HEK293 (cell line): Measurements from ENCODE around the gene CAV1.

Source experiments
- CTCF ChIA-PET: fragments of 350-600 bp; formaldehyde crosslinking; extraction: SDS; loops from one replicate; lab custom pipeline; 2021; ENCODE audit warnings: antibody characterized with exemption; lab: Yijun Ruan, JAX
- POLR2A ChIA-PET: fragments of 300-600 bp; formaldehyde crosslinking; extraction: SDS; loops from one replicate; lab custom pipeline; 2020; ENCODE audit warnings: antibody characterized with exemption, inconsistent platforms; lab: Yijun Ruan, JAX
- H3K27ac ChIP-seq: fragments of 200-500 bp; sonication (Bioruptor generic); 2 replicates; pipeline ENCODE4 v1.5.1; 2014; ENCODE audit warnings: low read depth, low read length, control low read depth, inconsistent platforms; ENCODE audit errors: extremely low read depth
- H3K36me3 ChIP-seq, 2 experiments: fragments of 200-500 bp in 1 of 2; sonication (Bioruptor generic) in 1 of 2; 1 replicate in 1 of 2; 2 replicates in 1 of 2; pipeline ENCODE4 v1.5.1; 2014 to 2017; ENCODE audit warnings: inconsistent platforms in 2 of 2, low read length in 2 of 2; ENCODE audit not compliant: control insufficient read depth in 2 of 2, insufficient read depth in 1 of 2
- H3K4me1 ChIP-seq: fragments of 200-500 bp; sonication (Bioruptor generic); 2 replicates; pipeline ENCODE4 v1.5.1; 2014; ENCODE audit warnings: mild to moderate bottlenecking, low read length, inconsistent platforms; ENCODE audit not compliant: control insufficient read depth, insufficient read depth
- H3K4me3 ChIP-seq: 2 replicates; pipeline ENCODE4 v1.5.1; 2011; ENCODE audit warnings: low read depth, mild to moderate bottlenecking, control low read depth, low read length, moderate library complexity
- H3K9me3 ChIP-seq: fragments of 200-500 bp; sonication (Bioruptor generic); 2 replicates; pipeline ENCODE4 v1.5.1; 2014; ENCODE audit warnings: low read depth, low read length, inconsistent platforms; ENCODE audit not compliant: control insufficient read depth, insufficient read depth
- HOXC10 ChIP-seq: sonication (generic); formaldehyde crosslinking; IDR thresholded peaks from 2 replicates; pipeline ENCODE4 v1.8.1; 2023; ENCODE audit warnings: mild to moderate bottlenecking, missing genetic modification reagents
- HOXD13 ChIP-seq: sonication (generic); formaldehyde crosslinking; IDR thresholded peaks from 2 replicates; pipeline ENCODE4 v1.8.0; 2022; ENCODE audit warnings: missing genetic modification reagents, borderline replicate concordance
- KLF10 ChIP-seq: fragments of 450-650 bp; IDR thresholded peaks from 2 replicates; pipeline ENCODE4 v1.5.1; 2018; ENCODE audit warnings: missing biosample characterization, mild to moderate bottlenecking, missing genetic modification characterization
- OVOL3 ChIP-seq: fragments of 450-650 bp; formaldehyde crosslinking; IDR thresholded peaks from 2 replicates; pipeline ENCODE4 v1.5.1; 2016; ENCODE audit warnings: missing biosample characterization, missing genetic modification characterization
- ZFP3 ChIP-seq: fragments of 450-650 bp; formaldehyde crosslinking; IDR thresholded peaks from 2 replicates; pipeline ENCODE4 v1.5.1; 2016; ENCODE audit warnings: low read depth, missing biosample characterization, missing genetic modification characterization
- ZNF10 ChIP-seq: fragments of 450-650 bp; formaldehyde crosslinking; IDR thresholded peaks from 2 replicates; pipeline ENCODE4 v1.5.1; 2017; ENCODE audit warnings: missing biosample characterization, missing genetic modification characterization
- ZNF114 ChIP-seq: fragments of 450-650 bp; formaldehyde crosslinking; IDR thresholded peaks from 2 replicates; pipeline ENCODE4 v1.5.0; 2017; ENCODE audit warnings: missing biosample characterization, missing genetic modification characterization
- ZNF132 ChIP-seq: fragments of 450-650 bp; formaldehyde crosslinking; IDR thresholded peaks from 2 replicates; pipeline ENCODE4 v1.5.1; 2017; ENCODE audit warnings: missing biosample characterization, missing genetic modification characterization, borderline replicate concordance
- ZNF140 ChIP-seq: fragments of 450-650 bp; formaldehyde crosslinking; IDR thresholded peaks from 2 replicates; pipeline ENCODE4 v1.5.1; 2016; ENCODE audit warnings: missing biosample characterization, missing genetic modification characterization
- ZNF169 ChIP-seq: fragments of 450-650 bp; formaldehyde crosslinking; IDR thresholded peaks from 2 replicates; pipeline ENCODE4 v1.5.1; 2016; ENCODE audit warnings: missing biosample characterization, missing genetic modification characterization
- ZNF174 ChIP-seq: fragments of 450-650 bp; formaldehyde crosslinking; IDR thresholded peaks from 2 replicates; pipeline ENCODE4 v1.5.0; 2017; ENCODE audit warnings: missing biosample characterization, mild to moderate bottlenecking, missing genetic modification characterization
- ZNF202 ChIP-seq: fragments of 450-650 bp; formaldehyde crosslinking; IDR thresholded peaks from 2 replicates; pipeline ENCODE4 v1.5.1; 2016; ENCODE audit warnings: missing biosample characterization, missing genetic modification characterization, borderline replicate concordance
- ZNF302 ChIP-seq: fragments of 450-650 bp; formaldehyde crosslinking; IDR thresholded peaks from 2 replicates; pipeline ENCODE4 v1.5.1; 2016; ENCODE audit warnings: missing biosample characterization, missing genetic modification characterization, low read depth
- ZNF394 ChIP-seq: fragments of 450-650 bp; formaldehyde crosslinking; IDR thresholded peaks from 2 replicates; pipeline ENCODE4 v1.5.1; 2016; ENCODE audit warnings: missing biosample characterization, missing genetic modification characterization, mild to moderate bottlenecking, moderate library complexity, borderline replicate concordance
- ZSCAN23 ChIP-seq: fragments of 450-650 bp; formaldehyde crosslinking; IDR thresholded peaks from 2 replicates; pipeline ENCODE4 v1.5.1; 2016; ENCODE audit warnings: missing biosample characterization, missing genetic modification characterization
- TF ChIP-seq, protein P1 (sequence below): fragments of 450-650 bp; formaldehyde crosslinking; IDR thresholded peaks from 2 replicates; pipeline ENCODE4 v1.5.1; 2016; ENCODE audit warnings: missing biosample characterization, missing genetic modification characterization
- TF ChIP-seq, protein P2 (sequence below): fragments of 450-650 bp; formaldehyde crosslinking; IDR thresholded peaks from 2 replicates; pipeline ENCODE4 v1.5.1; 2016; ENCODE audit warnings: missing biosample characterization, missing genetic modification characterization
- TF ChIP-seq, protein P3 (sequence below): fragments of 450-650 bp; formaldehyde crosslinking; IDR thresholded peaks from 2 replicates; pipeline ENCODE4 v1.5.1; 2016; ENCODE audit warnings: missing biosample characterization, missing genetic modification characterization
- TF ChIP-seq, protein P4 (sequence below): fragments of 450-650 bp; formaldehyde crosslinking; IDR thresholded peaks from 2 replicates; pipeline ENCODE4 v1.5.1; 2016; ENCODE audit warnings: missing biosample characterization, missing genetic modification characterization

CAV1 gene

DNA sequence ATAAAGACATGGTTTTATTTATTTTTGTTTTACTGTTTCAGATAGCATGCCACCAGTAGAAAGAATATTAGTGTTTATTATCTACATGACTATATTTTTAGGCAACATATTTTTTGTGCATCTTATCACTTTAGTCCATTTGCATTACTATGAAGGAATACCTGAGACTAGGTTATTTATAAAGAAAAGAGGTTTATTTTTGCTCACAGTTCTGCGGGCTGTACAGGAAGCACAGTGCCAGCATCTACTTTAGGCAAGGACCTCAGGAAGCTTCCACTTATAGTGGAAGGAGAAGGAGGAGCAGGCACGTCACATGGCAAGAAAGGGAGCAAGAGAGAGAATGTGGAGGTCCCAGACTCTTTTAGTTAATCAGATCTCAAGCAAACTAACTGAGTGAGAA lies 19.6 kb upstream of the CAV1 start:
- TF ChIP-seq ZFP3 (tag by site-specific recombination): no peak
- no peak for TF ChIP-seq ZNF174 (tag by site-specific recombination)
- TF ChIP-seq ZNF394: no peak
- no peak for TF ChIP-seq ZSCAN23
- no peak for TF ChIP-seq ZNF140 (tag by site-specific recombination)
- no peak for TF ChIP-seq ZNF169 (tag by site-specific recombination)
- TF ChIP-seq, protein P1, sequence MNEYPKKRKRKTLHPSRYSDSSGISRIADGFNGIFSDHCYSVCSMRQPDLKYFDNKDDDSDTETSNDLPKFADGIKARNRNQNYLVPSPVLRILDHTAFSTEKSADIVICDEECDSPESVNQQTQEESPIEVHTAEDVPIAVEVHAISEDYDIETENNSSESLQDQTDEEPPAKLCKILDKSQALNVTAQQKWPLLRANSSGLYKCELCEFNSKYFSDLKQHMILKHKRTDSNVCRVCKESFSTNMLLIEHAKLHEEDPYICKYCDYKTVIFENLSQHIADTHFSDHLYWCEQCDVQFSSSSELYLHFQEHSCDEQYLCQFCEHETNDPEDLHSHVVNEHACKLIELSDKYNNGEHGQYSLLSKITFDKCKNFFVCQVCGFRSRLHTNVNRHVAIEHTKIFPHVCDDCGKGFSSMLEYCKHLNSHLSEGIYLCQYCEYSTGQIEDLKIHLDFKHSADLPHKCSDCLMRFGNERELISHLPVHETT (tag by site-specific recombination): no peak
- no peak for TF ChIP-seq ZNF114
- TF ChIP-seq, protein P2, sequence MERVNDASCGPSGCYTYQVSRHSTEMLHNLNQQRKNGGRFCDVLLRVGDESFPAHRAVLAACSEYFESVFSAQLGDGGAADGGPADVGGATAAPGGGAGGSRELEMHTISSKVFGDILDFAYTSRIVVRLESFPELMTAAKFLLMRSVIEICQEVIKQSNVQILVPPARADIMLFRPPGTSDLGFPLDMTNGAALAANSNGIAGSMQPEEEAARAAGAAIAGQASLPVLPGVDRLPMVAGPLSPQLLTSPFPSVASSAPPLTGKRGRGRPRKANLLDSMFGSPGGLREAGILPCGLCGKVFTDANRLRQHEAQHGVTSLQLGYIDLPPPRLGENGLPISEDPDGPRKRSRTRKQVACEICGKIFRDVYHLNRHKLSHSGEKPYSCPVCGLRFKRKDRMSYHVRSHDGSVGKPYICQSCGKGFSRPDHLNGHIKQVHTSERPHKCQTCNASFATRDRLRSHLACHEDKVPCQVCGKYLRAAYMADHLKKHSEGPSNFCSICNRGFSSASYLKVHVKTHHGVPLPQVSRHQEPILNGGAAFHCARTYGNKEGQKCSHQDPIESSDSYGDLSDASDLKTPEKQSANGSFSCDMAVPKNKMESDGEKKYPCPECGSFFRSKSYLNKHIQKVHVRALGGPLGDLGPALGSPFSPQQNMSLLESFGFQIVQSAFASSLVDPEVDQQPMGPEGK: no peak
- no peak for TF ChIP-seq ZNF10 (tag by site-specific recombination)
- no peak for TF ChIP-seq ZNF202
- no peak for TF ChIP-seq KLF10 (tag by site-specific recombination)
- no peak for TF ChIP-seq ZNF302 (tag by site-specific recombination)
- TF ChIP-seq HOXD13 (CRISPR knock-in tag): no peak
- TF ChIP-seq HOXC10: no peak
- TF ChIP-seq, protein P3, sequence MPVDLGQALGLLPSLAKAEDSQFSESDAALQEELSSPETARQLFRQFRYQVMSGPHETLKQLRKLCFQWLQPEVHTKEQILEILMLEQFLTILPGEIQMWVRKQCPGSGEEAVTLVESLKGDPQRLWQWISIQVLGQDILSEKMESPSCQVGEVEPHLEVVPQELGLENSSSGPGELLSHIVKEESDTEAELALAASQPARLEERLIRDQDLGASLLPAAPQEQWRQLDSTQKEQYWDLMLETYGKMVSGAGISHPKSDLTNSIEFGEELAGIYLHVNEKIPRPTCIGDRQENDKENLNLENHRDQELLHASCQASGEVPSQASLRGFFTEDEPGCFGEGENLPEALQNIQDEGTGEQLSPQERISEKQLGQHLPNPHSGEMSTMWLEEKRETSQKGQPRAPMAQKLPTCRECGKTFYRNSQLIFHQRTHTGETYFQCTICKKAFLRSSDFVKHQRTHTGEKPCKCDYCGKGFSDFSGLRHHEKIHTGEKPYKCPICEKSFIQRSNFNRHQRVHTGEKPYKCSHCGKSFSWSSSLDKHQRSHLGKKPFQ (tag by site-specific recombination): no peak
- TF ChIP-seq, protein P4, sequence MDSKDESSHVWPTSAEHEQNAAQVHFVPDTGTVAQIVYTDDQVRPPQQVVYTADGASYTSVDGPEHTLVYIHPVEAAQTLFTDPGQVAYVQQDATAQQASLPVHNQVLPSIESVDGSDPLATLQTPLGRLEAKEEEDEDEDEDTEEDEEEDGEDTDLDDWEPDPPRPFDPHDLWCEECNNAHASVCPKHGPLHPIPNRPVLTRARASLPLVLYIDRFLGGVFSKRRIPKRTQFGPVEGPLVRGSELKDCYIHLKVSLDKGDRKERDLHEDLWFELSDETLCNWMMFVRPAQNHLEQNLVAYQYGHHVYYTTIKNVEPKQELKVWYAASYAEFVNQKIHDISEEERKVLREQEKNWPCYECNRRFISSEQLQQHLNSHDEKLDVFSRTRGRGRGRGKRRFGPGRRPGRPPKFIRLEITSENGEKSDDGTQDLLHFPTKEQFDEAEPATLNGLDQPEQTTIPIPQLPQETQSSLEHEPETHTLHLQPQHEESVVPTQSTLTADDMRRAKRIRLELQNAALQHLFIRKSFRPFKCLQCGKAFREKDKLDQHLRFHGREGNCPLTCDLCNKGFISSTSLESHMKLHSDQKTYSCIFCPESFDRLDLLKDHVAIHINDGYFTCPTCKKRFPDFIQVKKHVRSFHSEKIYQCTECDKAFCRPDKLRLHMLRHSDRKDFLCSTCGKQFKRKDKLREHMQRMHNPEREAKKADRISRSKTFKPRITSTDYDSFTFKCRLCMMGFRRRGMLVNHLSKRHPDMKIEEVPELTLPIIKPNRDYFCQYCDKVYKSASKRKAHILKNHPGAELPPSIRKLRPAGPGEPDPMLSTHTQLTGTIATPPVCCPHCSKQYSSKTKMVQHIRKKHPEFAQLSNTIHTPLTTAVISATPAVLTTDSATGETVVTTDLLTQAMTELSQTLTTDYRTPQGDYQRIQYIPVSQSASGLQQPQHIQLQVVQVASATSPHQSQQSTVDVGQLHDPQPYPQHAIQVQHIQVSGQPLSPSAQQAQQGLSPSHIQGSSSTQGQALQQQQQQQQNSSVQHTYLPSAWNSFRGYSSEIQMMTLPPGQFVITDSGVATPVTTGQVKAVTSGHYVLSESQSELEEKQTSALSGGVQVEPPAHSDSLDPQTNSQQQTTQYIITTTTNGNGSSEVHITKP (tag by site-specific recombination): no peak
- TF ChIP-seq OVOL3 (tag by site-specific recombination): no peak
- no peak for TF ChIP-seq ZNF132 (tag by site-specific recombination)
- Histone ChIP-seq H3K27ac (no peak overlapping the region), H3K9me3 (no peaks in the 10 kb centered on the region), H3K4me1 (peaks cover 4% of the 10 kb centered on the region; the same call in 1 of the 2 replicates), H3K36me3 (peaks cover 7 to 16% of the 10 kb centered on the region in 2 experiments), H3K4me3 (no peak overlapping the region)
- ChIA-PET POLR2A (no interaction called here), CTCF (interaction anchor here (0.6 to 1.1 kb wide), 2 partner anchors 21 to 113 kb away, joined by 3 read pairs; no protein-coding TSS in a partner anchor)
